GM18858 (cell line): Measurements from ENCODE around the gene ABCA6.
"Not testable (repeated sequence)": the region's sequence is repeated elsewhere in the genome, so short reads cannot be mapped to it uniquely, and the experiment has no call there.

Source experiments
- ATAC-seq: cut with Tn5 transposase; IDR thresholded peaks from one replicate; pipeline ENCODE4 v1.9.1; 2021; ENCODE audit not compliant: unreplicated experiment

Gene ABCA6

DNA sequence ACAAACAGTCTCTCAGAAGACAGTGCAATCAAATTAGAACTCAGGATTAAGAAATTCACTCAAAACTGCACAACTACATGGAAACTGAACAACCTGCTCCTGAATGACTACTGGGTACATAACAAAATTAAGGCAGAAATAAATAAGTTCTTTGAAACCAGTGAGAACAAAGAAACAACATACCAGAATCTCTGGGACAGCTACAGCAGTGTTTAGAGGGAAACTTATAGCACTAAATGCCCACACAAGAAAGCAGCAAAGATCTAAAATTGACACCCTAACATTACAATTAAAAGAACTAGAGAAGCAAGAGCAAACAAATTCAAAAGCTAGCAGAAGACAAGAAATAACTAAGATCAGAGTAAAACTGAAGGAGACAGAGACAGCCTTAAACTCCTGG is 68.3 kb downstream of the ABCA6 start:
- ATAC-seq: not testable (repeated sequence)

DNA sequence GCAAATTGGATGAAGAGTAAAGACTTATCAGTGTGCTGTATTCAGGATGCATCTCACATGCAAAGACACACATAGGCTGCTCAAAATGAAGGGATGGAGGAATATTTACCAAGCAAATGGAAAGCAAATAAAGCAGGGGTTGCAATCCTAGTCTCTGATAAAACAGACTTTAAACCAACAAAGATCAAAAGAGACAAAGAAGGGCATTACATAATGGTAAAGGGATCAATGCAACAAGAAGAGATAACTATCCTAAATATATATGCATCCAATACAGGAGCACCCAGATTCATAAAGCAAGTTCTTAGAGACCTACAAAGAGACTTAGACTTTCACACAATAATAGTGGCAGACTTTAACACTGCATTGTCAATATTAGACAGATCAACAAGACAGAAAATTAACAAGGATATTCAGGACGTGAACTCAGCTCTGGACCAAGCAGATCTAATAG is 68.9 kb downstream of the ABCA6 start:
- ATAC-seq: not testable (repeated sequence)

DNA sequence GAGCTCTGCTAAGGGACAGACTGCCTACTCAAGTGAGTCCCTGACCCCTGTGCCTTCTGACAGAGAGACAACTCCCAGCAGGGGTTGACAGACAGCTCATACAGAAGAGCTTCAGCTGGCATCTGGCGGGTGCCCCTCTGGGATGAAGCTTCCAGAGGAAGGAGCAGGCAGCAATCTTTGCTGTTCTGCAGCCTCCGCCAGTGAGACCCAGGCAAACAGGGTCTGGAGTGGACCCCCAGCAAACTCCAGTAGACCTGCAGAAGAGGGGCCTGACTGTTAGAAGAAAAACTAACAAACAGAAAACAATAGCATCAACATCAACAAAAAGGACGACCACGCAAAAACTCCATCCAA is 70.5 kb downstream of the ABCA6 start:
- not testable (repeated sequence) for ATAC-seq

DNA sequence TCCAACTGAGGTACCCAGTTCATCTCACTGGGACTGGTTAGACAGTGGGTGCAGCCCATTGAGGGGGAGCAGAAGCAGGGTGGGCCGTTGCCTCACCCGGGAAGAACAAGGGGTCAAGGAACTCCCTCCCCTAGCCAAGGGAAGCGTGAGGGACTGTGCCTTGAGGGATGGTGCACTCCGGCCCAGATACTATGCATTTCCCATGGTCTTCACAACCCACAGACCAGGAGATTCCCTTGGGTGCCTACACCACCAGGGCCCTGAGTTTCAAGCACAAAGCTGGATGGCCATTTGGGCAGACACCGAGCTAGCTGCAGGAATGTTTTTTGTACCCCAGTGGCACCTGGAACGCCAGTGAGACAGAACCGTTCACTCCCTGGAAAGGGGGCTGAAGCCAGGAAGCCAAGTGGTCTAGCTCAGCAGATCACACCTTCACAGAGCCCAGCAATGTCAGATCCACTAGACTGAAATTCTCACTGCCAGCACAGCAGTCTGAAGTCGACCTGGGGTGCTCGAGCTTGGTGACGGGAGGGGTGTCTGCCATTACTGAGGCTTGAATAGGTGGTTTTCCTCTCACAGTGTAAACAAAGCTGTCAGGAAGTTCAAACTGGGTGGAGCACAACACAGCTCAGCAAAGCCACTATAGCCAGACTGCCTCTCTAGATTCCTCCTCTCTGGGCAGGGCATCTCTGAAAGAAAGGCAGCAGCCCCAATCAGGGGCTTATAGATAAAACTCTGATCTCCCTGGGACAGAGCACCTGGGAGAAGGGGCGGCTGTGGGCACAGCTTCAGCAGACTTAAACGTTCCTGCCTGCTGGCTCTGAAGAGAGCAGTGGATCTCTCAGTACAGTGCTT is 71.1 kb downstream of the ABCA6 start:
- not testable (repeated sequence) for ATAC-seq

DNA sequence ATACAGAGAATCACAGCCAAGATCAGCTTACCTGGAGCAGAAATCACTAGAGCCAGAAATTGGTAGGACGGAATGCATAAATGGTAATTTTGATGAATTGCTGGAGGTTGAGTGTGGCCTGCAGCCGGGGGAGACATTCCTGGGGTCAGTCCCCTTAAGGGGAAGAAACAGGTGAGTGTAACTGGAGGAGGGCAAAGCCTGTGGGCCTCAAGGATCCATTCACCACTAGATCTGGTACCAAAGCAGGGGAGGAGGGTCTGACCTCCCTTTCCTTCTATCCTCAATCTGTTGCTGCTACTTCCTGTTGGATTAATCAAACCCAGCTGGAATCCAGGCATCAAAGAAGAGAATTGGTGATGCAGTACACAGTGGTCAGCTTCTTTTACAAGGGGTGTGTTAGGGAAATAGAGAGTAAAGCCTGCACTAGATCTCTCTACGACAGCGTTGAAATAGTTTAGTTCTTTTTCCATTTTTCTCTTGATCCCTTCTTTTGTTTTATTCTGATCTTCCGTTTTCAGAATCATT is 72.4 kb downstream of the ABCA6 start:
- ATAC-seq: no peak

DNA sequence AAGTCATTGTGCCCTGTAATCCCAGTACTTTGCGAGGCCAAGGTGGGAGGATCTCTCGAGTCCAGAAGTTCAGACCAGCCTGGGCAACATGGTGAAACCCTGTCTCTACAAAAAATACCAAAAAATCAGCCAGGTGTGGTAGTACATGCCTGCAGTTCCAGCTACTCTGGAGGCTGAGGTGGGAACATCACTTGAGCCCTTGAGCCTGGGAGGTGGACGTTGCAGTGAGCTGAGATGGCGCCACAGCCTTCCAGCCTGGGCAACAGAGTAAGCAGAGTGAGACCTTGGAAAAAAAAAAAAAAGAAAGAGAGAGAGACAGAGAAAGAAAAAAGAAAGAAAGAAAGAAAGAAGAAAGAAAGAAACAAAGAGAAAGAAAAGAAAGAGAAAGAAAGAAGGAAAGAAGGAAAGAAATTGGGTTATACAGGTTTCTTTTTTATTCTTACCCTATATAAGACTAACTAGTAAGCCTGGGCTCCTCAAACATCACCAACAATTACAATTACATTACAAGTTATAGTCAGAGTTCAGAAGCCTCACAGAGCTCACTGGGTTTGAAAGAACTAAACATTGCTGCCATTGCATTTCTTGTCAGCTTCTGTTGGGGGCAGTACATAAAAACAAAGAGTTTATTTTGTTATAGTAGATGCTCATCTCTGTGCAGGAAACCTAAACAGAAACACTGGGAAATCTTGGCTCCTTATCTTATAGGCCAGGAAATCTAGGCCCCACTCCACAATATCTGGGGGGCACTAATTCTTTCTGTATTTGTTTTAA is 74.2 kb downstream of the ABCA6 start:
- ATAC-seq: no peak

DNA sequence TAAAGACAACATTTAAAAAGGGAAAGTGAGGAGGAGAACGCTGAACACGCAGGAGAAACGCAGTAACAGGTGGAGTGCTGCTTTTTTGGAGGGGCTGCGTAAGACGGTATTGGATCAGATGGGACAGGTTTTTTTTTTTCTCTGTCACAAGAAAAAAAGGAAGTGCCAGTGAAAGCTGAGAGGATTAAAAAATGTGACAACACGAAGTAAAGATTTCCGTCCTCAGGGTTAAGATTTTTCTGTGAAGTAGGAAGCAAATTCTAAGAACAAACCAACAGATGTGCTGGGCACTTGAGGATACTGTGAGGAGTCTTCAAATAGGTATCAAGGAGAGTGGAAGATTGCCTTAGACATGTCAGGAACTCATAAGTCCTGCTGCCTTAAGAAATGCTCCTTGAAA is 75.2 kb downstream of the ABCA6 start:
- ATAC-seq: no peak

DNA sequence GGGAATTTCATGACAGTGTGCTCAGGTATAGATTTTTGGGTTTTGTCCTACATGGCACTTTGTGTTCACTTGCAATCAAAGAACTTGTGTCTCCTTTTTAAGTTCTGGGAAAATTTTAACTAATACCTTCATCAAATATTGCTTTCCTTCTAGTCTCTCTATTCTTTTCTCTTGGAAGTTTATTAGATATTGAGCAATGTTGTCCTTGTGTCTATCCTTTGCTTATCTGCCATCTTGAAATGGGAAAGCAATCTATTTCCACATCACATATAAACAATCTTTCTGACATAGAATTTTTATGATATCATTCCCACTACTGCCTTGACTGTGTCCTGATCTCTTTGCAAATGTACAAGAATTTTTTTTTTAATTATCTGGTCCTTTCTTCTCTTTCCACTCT is 76.6 kb downstream of the ABCA6 start:
- ATAC-seq: no peak

DNA sequence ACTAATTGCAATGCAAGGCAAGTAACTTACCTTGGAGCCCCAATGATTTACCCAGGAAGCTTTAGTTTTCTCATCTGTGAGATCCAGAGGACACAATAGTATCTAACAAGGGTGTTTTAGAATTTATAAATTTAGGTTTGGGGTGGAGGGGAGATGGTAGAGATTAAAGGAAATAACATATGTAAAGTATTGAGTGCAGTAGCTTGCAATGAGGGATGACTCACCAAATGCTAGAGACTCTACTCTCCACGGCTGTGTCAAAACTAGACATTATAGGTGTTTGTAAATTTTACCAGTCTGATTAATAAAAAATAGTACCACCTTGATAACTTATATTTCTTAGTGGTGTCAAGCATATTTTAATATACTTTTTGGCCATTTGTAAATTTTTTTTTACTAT is 77.2 kb downstream of the ABCA6 start:
- ATAC-seq: no peak

DNA sequence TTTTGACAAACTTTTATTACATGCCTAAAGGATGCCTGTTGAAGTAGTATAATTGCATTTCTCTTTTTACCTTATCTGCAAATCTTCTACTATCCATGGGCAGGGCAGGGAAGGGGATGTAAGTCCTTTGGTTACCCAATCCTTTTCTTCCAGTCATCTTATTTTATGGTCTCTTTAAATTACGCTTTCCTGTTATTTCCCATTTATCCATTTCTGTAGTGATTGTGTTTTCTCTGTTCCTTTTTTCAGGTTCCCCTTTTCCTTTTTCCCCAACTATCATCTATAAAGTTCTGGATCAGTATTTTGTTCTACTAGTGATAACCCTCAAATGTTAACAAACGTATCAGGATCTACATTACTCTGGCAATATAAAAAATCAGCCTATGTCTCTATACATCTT is 77.7 kb downstream of the ABCA6 start:
- no peak for ATAC-seq

DNA sequence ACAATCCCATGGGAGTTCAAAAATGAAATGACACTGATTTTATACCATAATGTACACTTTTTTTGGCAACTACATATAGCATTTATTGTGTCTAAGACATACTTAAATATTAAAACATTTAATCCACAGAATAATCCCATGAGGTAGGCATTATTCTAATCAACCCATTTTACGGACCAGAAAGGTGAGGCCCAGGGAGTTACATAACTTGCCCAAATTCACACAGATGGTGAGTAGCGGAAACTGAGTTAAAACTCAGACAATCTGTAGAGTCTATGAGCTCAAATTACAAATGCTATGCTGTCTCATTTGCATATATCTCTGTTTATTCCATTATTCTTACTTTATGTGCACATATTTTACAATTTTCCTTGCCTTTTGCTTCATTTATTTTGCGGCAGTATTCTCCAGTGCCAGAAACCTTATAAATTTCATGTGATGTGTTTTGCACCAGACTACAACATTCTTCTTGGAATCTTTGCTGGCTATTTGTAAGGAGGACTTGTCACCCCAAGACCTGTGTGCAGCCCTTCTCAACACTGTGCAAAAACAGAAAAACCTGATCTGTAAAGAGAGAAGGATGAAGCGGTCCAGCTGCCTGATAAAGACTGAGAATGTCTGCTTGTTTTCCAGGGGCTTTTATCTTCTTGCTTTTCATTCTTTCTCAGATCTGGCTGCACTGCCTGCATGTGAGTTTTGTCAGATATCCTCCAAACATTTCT is 78.7 kb downstream of the ABCA6 start:
- ATAC-seq: no peak

DNA sequence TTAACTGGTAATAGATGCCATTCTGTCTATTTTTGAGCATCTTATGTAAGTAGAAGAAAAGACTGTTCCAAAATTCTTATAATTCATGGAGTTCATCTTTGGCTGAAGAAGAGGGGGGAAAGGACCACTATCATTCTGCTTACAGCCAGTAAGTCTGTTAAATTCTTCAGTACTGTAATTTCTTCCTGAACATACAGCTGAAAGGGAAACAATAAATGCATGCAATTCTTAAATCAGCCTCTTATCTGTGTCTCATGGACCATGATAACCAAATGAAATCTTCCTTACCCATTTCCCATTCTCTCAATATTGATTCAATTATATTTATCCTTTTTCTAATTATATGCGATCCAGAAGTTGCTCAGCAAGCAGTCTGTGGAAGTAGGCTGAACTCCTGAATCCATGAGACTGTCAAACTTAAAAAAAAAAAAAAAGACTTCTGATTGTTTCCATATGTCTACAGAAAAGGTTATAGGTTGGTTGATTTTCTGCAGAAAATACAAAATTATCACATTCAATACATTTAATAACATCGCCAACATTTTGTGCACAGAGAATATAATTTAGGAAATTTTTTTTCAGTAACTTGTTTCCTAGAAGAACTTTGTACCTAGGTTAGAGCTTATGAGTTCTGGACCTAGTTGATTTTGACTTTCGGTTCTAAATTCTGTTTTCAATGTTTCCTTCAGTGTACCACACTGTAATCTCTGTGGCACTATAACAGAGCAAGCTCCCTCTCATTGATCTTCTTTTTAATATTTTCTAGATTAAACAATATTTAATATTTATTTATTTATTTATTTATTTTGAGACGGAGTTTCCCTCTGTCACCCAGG is 79.8 kb downstream of the ABCA6 start:
- ATAC-seq: no peak

DNA sequence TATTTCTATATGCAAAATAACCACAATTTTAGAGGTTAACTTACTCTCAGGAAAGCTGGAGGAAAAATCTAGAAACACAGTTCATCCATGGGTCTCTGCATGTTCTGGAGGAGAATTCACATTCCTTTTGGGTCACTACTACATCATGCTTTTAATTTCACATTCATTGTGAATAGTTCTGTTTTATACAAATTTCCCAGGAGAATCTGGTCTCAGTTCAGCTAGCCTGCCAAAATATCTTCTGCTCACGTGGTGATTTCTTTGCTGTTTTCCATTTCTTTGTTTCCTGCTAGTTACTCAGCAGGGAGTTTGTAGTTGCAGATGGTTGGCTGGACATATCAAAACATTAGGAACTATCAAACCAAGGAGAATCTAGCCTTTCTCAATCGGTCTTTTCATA is 80.9 kb downstream of the ABCA6 start, which contains the start of gene ABCA9:
ABCA9 (minus strand) TSS at position 106 of the 400 bp plus-strand sequence. CDS start 9,801 bp downstream, outside the sequence.
- ATAC-seq: no peak

DNA sequence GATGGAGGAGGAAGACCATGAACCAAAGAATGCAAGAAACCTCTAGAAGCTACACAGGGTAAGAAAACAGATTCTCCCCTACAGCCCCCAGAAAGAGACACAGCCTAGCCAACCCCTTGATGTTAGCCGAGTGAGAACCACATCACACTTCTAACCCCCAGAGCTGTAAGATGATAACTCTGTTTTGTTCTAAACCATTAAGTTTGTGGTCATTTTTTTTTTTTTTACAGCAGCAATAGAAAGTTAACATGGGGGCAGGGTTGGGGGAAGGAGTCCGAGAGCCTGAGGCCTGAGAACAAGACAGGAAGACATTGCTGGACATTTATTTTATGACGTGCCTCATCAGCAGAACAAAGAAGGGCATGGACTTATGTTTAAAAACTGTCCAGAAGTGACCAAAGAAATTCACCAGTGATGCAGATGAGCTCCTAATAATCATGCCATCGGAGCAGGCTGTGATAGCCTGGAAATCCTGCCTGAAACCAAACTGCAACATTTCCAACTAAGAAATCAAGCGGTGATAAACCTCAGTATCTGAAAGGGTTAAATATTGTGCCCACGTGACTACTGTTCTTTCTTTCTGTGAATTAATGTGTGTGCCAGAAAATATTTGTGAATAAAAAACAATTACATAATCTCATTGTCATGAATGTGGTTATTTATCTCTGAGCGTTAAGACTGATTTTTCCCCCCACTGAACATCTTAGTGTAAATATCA is 82.1 kb downstream of the ABCA6 start:
- ATAC-seq: no peak

DNA sequence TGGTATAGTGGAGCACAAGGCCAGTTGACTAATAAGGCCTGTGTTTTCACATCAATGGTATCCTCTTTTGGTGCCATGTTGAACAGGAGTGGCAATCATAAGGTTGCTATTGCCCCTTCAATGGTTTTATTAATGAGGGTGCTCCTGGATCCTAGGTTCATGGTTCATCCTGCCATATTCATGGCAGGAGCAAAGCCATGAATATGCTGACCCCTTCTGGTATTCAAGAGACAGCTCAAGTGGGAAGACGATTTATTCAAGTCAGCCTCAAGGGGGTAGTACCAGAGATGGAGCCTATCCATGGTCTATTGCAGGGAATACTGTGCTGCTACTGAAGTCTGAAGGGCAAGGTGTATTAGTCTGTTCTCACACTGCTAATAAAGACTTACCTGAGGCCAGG is 83.5 kb downstream of the ABCA6 start:
- ATAC-seq: no peak

DNA sequence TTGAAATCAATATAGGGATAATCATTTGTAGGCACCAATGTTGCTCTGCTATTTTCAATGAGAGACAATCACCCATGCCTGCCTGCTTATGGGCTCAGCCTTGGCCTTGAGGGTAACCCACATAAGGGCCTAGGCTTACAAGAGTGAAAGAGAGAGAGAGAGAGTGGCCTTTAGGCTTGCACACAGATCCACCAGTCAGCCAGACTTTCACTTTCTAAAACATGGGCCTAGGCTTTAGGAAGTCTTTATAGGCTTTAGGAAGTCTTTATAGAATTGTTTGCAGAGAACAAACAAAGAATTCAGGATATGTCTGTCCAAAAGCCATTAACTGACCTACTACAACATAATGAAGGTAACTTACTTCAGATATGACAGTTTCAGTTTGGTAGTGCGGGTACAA is 84.4 kb downstream of the ABCA6 start:
- no peak for ATAC-seq

DNA sequence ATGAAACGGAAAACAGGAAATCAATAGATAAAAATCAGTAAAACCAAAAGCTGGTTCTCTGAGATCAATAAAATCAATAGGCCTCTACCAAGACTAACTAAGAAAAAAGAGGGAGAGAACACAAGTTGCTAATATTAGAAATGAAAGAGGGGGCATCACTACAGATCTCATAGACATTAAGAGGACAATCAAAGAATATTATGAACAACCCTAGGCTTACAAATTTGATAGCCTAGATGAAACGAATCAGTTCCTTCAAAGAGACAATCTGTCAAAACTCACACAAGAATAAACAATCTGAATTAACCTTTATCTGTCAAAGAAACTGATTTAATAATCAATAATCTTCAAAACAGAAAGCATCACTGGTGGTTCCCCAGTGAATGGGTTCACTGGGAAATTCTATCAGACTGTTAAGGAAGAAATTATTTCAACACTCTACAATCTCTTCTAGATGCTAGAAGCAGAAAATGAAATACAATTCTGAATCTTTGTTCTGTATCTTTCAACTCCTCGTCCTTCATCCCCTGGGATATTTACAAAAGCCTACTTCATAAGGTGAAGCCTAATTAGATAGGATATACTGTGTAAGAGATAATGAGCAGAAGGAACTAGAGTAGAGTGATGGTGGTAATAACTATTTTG is 85.4 kb downstream of the ABCA6 start:
- ATAC-seq: no peak

DNA sequence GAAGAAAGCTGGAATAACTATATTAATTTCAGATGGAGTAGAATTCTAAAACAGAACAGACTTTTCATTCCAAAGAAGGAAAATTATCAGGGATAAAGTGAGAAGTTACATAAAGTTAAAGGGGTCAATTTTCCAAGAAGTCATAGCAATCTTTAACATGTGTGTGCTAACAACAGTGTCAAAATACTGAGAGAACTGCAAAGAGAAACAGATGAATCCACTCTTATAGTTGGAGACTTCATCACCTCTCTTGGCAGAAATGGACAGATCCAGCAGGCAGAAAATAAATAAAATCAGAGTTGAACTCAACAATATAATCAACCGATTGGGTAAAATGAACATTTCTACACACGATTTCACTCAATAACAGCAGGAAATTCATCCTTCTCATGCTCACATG is 86.4 kb downstream of the ABCA6 start:
- ATAC-seq: no peak
